HEK293 (cell line): ENCODE results near the gene HINT3.
A peak's percentile ranks its signal among the peaks of the same experiment; 100 is the strongest.

ENCODE experiments used
- CTCF ChIA-PET: fragments of 350-600 bp; formaldehyde crosslinking; extraction: SDS; loops from one replicate; lab custom pipeline; 2021; ENCODE audit warnings: antibody characterized with exemption; lab: Yijun Ruan, JAX
- POLR2A ChIA-PET: fragments of 300-600 bp; formaldehyde crosslinking; extraction: SDS; loops from one replicate; lab custom pipeline; 2020; ENCODE audit warnings: antibody characterized with exemption, inconsistent platforms; lab: Yijun Ruan, JAX
- H3K27ac ChIP-seq: fragments of 200-500 bp; sonication (Bioruptor generic); 2 replicates; pipeline ENCODE4 v1.5.1; 2014; ENCODE audit warnings: low read depth, low read length, control low read depth, inconsistent platforms; ENCODE audit errors: extremely low read depth
- H3K36me3 ChIP-seq, 2 experiments: fragments of 200-500 bp in 1 of 2; sonication (Bioruptor generic) in 1 of 2; 1 replicate in 1 of 2; 2 replicates in 1 of 2; pipeline ENCODE4 v1.5.1; 2014 to 2017; ENCODE audit warnings: inconsistent platforms in 2 of 2, low read length in 2 of 2; ENCODE audit not compliant: control insufficient read depth in 2 of 2, insufficient read depth in 1 of 2
- H3K4me1 ChIP-seq: fragments of 200-500 bp; sonication (Bioruptor generic); 2 replicates; pipeline ENCODE4 v1.5.1; 2014; ENCODE audit warnings: mild to moderate bottlenecking, low read length, inconsistent platforms; ENCODE audit not compliant: control insufficient read depth, insufficient read depth
- H3K4me3 ChIP-seq: 2 replicates; pipeline ENCODE4 v1.5.1; 2011; ENCODE audit warnings: low read depth, mild to moderate bottlenecking, control low read depth, low read length, moderate library complexity
- H3K9me3 ChIP-seq: fragments of 200-500 bp; sonication (Bioruptor generic); 2 replicates; pipeline ENCODE4 v1.5.1; 2014; ENCODE audit warnings: low read depth, low read length, inconsistent platforms; ENCODE audit not compliant: control insufficient read depth, insufficient read depth
- FEZF1 ChIP-seq: fragments of 450-650 bp; formaldehyde crosslinking; IDR thresholded peaks from 2 replicates; pipeline ENCODE4 v1.5.1; 2016; ENCODE audit warnings: missing biosample characterization, missing genetic modification characterization
- HOXD13 ChIP-seq: sonication (generic); formaldehyde crosslinking; IDR thresholded peaks from 2 replicates; pipeline ENCODE4 v1.8.0; 2022; ENCODE audit warnings: missing genetic modification reagents, borderline replicate concordance
- IKZF3 ChIP-seq: fragments of 450-650 bp; IDR thresholded peaks from 2 replicates; pipeline ENCODE4 v1.5.0; 2018; ENCODE audit warnings: missing biosample characterization, mild to moderate bottlenecking, missing genetic modification characterization, moderate library complexity
- INSM2 ChIP-seq: fragments of 450-650 bp; formaldehyde crosslinking; IDR thresholded peaks from 2 replicates; pipeline ENCODE4 v1.5.1; 2016; ENCODE audit warnings: missing biosample characterization, missing genetic modification characterization
- REST ChIP-seq: fragments of 450-650 bp; formaldehyde crosslinking; IDR thresholded peaks from 2 replicates; pipeline ENCODE4 v1.5.1; 2016; ENCODE audit warnings: missing biosample characterization, missing genetic modification characterization
- SCRT1 ChIP-seq: fragments of 450-650 bp; formaldehyde crosslinking; IDR thresholded peaks from 2 replicates; pipeline ENCODE4 v1.5.1; 2016; ENCODE audit warnings: missing biosample characterization, missing genetic modification characterization, borderline replicate concordance
- WT1 ChIP-seq: fragments of 450-650 bp; formaldehyde crosslinking; IDR thresholded peaks from 2 replicates; pipeline ENCODE4 v1.5.1; 2016; ENCODE audit warnings: missing biosample characterization, missing genetic modification characterization
- ZBTB1 ChIP-seq: fragments of 450-650 bp; formaldehyde crosslinking; IDR thresholded peaks from 2 replicates; pipeline ENCODE4 v1.5.1; 2016; ENCODE audit warnings: missing biosample characterization, missing genetic modification characterization
- ZFP37 ChIP-seq: fragments of 450-650 bp; formaldehyde crosslinking; IDR thresholded peaks from 2 replicates; pipeline ENCODE4 v1.5.1; 2016; ENCODE audit warnings: missing biosample characterization, missing genetic modification characterization
- ZIC2 ChIP-seq: fragments of 450-650 bp; formaldehyde crosslinking; IDR thresholded peaks from 2 replicates; pipeline ENCODE4 v1.5.1; 2016; ENCODE audit warnings: missing biosample characterization, missing genetic modification characterization
- ZNF132 ChIP-seq: fragments of 450-650 bp; formaldehyde crosslinking; IDR thresholded peaks from 2 replicates; pipeline ENCODE4 v1.5.1; 2017; ENCODE audit warnings: missing biosample characterization, missing genetic modification characterization, borderline replicate concordance
- ZNF175 ChIP-seq: fragments of 450-650 bp; formaldehyde crosslinking; IDR thresholded peaks from 2 replicates; pipeline ENCODE4 v1.5.1; 2016; ENCODE audit warnings: missing biosample characterization, missing genetic modification characterization
- ZNF202 ChIP-seq: fragments of 450-650 bp; formaldehyde crosslinking; IDR thresholded peaks from 2 replicates; pipeline ENCODE4 v1.5.1; 2016; ENCODE audit warnings: missing biosample characterization, missing genetic modification characterization, borderline replicate concordance
- ZNF335 ChIP-seq: fragments of 450-650 bp; formaldehyde crosslinking; conservative IDR thresholded peaks from 2 replicates; pipeline ENCODE4 v1.5.1; 2016; ENCODE audit warnings: missing biosample characterization, missing genetic modification characterization
- ZNF521 ChIP-seq: fragments of 450-650 bp; formaldehyde crosslinking; IDR thresholded peaks from 2 replicates; pipeline ENCODE4 v1.5.1; 2017; ENCODE audit warnings: missing biosample characterization, mild to moderate bottlenecking, missing genetic modification characterization
- ZNF561 ChIP-seq: fragments of 450-650 bp; IDR thresholded peaks from 2 replicates; pipeline ENCODE4 v1.5.1; 2018; ENCODE audit warnings: missing biosample characterization, missing genetic modification characterization, borderline replicate concordance
- ZNF670 ChIP-seq: fragments of 450-650 bp; formaldehyde crosslinking; IDR thresholded peaks from 2 replicates; pipeline ENCODE4 v1.5.1; 2016; ENCODE audit warnings: missing biosample characterization, missing genetic modification characterization, low read depth
- ZSCAN23 ChIP-seq: fragments of 450-650 bp; formaldehyde crosslinking; IDR thresholded peaks from 2 replicates; pipeline ENCODE4 v1.5.1; 2016; ENCODE audit warnings: missing biosample characterization, missing genetic modification characterization
- ZSCAN4 ChIP-seq: fragments of 450-650 bp; formaldehyde crosslinking; IDR thresholded peaks from 2 replicates; pipeline ENCODE4 v1.5.1; 2017; ENCODE audit warnings: missing biosample characterization, missing genetic modification characterization
- TF ChIP-seq, protein P1 (sequence below): fragments of 450-650 bp; formaldehyde crosslinking; IDR thresholded peaks from 2 replicates; pipeline ENCODE4 v1.5.1; 2016; ENCODE audit warnings: missing biosample characterization, missing genetic modification characterization
- TF ChIP-seq, protein P2 (sequence below): fragments of 450-650 bp; formaldehyde crosslinking; IDR thresholded peaks from 2 replicates; pipeline ENCODE4 v1.5.1; 2016; ENCODE audit warnings: missing biosample characterization, missing genetic modification characterization

HINT3 gene

GRCh38 chr6:125918230-125918629 lies 38.3 kb upstream of the HINT3 start:
- Histone ChIP-seq H3K4me3 (no peak overlapping the region), H3K9me3 (no peaks in the 10 kb centered on the region), H3K27ac (no peak overlapping the region), H3K4me1 (peaks cover 16% of the 10 kb centered on the region), H3K36me3 (peaks cover 0 to 42% of the 10 kb centered on the region in 2 experiments; a peak in 2 of 3 replicates)
- ChIA-PET POLR2A (interaction anchor here (1.0 to 1.1 kb wide), 2 partner anchors 39 to 68 kb away, joined by 3 to 4 read pairs; no protein-coding TSS in a partner anchor), CTCF (interaction anchor here (1.0 to 8.4 kb wide), 6 partner anchors 12 to 129 kb away, joined by 3 to 72 read pairs (median 4); partner anchors contain the start of gene HINT3)
- no peak for TF ChIP-seq REST (tag by site-specific recombination)
- TF ChIP-seq FEZF1 (tag by site-specific recombination) = no peak
- TF ChIP-seq ZSCAN4 (tag by site-specific recombination) = no peak
- TF ChIP-seq ZBTB1 (tag by site-specific recombination) = no peak
- TF ChIP-seq ZNF670 = no peak
- no peak for TF ChIP-seq ZIC2 (tag by site-specific recombination)
- TF ChIP-seq ZFP37 (tag by site-specific recombination) = no peak
- TF ChIP-seq WT1 = no peak
- no peak for TF ChIP-seq ZNF175 (tag by site-specific recombination)
- no peak for TF ChIP-seq ZNF132 (tag by site-specific recombination)
- no peak for TF ChIP-seq INSM2

GRCh38 chr6:125918681-125919566 lies 37.6 kb upstream of the HINT3 start:
- peak overlapping the region; percentile 14; the same call in 1 of the 2 replicates for H3K27ac ChIP-seq
- ChIA-PET POLR2A (interaction anchor here (1.0 to 1.5 kb wide), 3 partner anchors 37 to 67 kb away, joined by 3 to 4 read pairs (median 3); partner anchors contain the start of gene HINT3), CTCF (interaction anchor here (0.7 to 8.4 kb wide), 6 partner anchors 12 to 162 kb away, joined by 3 to 72 read pairs (median 4); partner anchors contain the start of gene HINT3)
- peaks cover 11% of the 10 kb centered on the region for H3K4me1 ChIP-seq
- peak overlapping the region; percentile 15 for H3K4me3 ChIP-seq
- H3K9me3 ChIP-seq = no peaks in the 10 kb centered on the region
- peaks cover 0 to 49% of the 10 kb centered on the region in 2 experiments; a peak in 2 of 3 replicates for H3K36me3 ChIP-seq
- TF ChIP-seq ZSCAN23 (tag by site-specific recombination) (no peak), ZNF202 (tag by site-specific recombination) (no peak), IKZF3 (tag by site-specific recombination) (peak; percentile 11; the same call in 1 of the 2 replicates), ZNF670 (no peak), ZNF521 (tag by site-specific recombination) (no peak), ZNF561 (peak; percentile 39; the same call in 1 of the 2 replicates), SCRT1 (tag by site-specific recombination) (peak; percentile 64; the same call in 1 of the 2 replicates), HOXD13 (CRISPR knock-in tag) (no peak), ZNF335 (tag by site-specific recombination) (0 out of 2 replicates have a peak, but pooled peaks have one; percentile 34), INSM2 (0 out of 2 replicates have a peak, but pooled peaks have one; percentile 51)
- TF ChIP-seq, protein P1, sequence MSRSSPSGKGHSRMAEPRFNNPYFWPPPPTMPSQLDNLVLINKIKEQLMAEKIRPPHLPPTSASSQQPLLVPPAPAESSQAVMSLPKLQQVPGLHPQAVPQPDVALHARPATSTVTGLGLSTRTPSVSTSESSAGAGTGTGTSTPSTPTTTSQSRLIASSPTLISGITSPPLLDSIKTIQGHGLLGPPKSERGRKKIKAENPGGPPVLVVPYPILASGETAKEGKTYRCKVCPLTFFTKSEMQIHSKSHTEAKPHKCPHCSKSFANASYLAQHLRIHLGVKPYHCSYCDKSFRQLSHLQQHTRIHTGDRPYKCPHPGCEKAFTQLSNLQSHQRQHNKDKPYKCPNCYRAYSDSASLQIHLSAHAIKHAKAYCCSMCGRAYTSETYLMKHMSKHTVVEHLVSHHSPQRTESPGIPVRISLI = peak; percentile 90
- TF ChIP-seq, protein P2, sequence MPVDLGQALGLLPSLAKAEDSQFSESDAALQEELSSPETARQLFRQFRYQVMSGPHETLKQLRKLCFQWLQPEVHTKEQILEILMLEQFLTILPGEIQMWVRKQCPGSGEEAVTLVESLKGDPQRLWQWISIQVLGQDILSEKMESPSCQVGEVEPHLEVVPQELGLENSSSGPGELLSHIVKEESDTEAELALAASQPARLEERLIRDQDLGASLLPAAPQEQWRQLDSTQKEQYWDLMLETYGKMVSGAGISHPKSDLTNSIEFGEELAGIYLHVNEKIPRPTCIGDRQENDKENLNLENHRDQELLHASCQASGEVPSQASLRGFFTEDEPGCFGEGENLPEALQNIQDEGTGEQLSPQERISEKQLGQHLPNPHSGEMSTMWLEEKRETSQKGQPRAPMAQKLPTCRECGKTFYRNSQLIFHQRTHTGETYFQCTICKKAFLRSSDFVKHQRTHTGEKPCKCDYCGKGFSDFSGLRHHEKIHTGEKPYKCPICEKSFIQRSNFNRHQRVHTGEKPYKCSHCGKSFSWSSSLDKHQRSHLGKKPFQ (tag by site-specific recombination) = peak; percentile 20; the same call in 1 of the 2 replicates
